Left cardiac atrium (tissue), 4 donors: ENCODE data around the gene ELOVL2. TPM values are rescaled to one million over a fixed set of nuclear protein-coding genes. Genes with fewer than 3 reads are reported as not detected.
A peak's percentile ranks its signal among the peaks of the same experiment; 100 is the strongest.

Experiments
- ATAC-seq, 2 donors: fragments of 200-7000 bp; cut with Tn5 transposase; one replicate each; pipeline ENCODE4 v1.9.1; 2020; ENCODE audit warnings: mild to moderate bottlenecking in 2 of 2, moderate library complexity in 2 of 2
- DNase-seq: peaks from one replicate; pipeline ENCODE4 v3.0.0-alpha.2; 2020
- intact Hi-C, 2 donors: fragments of 100-400 bp; cut with DNase I; formaldehyde crosslinking; loops; one replicate each; pipeline versions ENCODE4 v1.14.1 to v1.15.1; 2022 to 2023
- total RNA-seq, 2 donors: library from RNA; stranded (reverse); fragmentation: NEBNext Ultra II Directional; extraction: Animal tissue kit (Norgen Biotek cat#: 25700); gene quantifications; one replicate each; pipeline ENCODE4 v1.2.1, GENCODE V29; 2021
- donor health status: DM: no; HTN: yes; CAD: no.
- donor health status: DM: no; HTN: yes; CAD: no; lungs with severe emphysema.
- donor health status: DM: yes; HTN: yes; CAD: no.
- donor health status: Dilated cardiomyopathy.

Gene ELOVL2
- total RNA-seq, 2 donors from 2014 or later = 1.2 to 2.3 TPM

DNA sequence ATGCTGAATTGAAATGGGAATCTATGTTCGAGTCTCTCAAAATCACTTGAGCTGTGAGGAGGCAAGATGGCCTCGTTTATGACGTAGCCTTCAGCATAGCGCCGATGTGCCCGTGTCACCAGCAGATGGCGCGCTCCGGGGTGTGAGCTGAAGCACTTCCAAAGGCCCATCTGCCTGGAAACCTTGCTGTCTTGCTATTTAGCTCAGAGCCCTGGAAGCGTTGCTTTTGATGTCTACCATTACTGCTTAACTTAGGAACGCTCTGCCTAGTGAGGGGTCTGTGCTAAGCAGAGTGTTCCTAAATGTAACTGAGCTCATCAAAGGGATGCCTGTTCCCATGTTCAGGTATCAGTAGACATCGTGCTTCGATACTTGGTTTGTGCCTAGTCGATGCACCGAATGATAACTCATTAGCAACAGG lies 89.5 kb downstream of the ELOVL2 start:
- peak; percentile 53 to 72 for ATAC-seq
- intact Hi-C loops = loop anchor here in 1 of 2 donors (5.0 kb wide), 1 partner anchor 113 kb away; no protein-coding TSS in a partner anchor
- peak; percentile 73 for DNase-seq

DNA sequence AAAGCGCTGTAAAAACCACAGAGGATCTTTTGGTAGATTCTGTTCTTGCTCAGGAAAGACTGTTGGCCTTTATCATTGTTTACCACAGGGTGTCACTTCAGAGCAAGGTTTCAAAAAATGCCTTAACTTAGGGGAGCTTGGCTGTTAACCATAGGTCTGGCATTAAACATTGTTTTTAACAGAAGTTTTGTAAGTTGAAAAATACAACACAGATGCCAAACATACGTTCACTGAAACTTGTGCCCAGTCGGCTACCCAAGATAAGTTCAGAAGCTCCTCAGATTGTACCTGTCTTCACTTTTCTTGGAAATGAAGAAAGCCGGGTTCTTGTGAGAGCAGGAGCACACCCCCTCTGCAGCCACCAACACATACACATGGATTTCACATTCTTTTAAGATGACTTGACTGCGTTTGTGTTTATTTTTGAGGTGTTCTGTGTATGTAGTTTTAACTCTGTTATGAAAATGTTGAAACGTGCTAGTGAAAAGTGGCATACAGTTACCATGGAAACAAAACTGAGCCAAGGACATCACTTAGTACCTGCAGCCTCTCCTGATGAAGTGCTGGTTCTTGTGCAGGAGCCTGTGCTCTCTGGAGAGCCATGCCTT lies 92.3 kb downstream of the ELOVL2 start:
- ATAC-seq = peak in 1 of 2 donors; percentile 74
- intact Hi-C loops = loop anchor here (2.0 to 5.0 kb wide), 2 partner anchors 116 to 117 kb away; no protein-coding TSS in a partner anchor
- no peak for DNase-seq

DNA sequence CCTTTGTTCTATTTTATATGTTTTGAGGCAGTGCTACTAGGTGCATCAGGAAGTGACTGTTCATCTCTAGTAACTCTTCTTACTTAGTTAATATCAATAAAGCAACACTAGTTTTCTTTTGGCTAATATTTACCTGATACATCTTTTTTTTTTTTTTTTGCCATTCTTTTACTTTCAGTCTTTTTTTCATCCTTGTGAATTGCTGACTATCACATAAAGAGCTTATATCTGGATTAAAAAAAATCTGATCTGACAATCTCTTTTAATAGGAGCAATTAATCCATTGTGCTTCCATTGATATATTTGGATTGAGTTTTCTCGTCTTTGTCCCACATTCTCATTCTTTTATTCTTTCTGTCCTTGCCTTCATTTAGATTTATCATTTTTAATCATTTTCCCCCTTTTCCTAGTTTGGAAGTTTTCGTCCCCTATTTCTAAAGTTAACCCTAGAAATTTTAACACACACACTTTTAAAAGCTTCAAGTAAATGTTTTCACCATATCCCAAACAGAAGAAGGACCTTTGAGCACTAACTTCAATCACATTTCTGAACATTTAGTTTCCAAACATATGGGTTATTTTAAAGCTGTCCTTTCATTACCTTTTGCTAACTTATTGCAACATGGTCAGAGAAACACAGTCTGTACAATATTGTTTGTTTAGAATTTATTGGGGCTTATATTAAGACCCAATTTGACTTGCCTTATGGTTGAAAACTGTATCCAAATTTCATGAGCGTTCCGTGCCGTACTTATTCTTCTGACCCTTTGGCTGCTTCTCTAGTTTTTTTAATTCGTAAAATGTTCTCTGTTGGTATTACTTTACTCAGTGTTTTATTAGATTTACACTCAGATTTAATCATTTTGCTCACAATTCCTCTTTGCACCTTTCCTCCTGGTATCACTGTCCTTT lies 94.3 kb downstream of the ELOVL2 start:
- intact Hi-C loops = loop anchor here in 1 of 2 donors (5.0 kb wide), 1 partner anchor 117 kb away; no protein-coding TSS in a partner anchor
- DNase-seq = no peak
- ATAC-seq = no peak

DNA sequence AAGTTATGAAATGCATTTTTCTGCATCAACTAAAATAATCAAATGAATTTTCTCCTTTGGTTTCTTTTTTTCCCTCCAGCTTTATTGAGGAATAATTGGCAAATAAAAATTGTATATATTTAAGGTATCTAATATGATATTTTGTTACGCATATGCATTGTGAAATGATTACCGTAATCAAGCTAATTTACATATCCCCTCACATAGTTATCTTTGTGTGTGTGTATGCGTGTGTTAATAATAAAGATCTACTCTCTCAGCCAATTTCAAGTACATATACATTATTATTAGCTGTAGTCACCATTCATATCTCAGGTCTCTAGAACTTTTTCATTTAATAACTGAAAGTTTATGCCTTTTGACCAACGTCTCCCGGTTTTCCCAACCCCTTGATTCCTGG lies 96.1 kb downstream of the ELOVL2 start:
- intact Hi-C loops = no loop called here
- DNase-seq = no peak
- no peak for ATAC-seq

DNA sequence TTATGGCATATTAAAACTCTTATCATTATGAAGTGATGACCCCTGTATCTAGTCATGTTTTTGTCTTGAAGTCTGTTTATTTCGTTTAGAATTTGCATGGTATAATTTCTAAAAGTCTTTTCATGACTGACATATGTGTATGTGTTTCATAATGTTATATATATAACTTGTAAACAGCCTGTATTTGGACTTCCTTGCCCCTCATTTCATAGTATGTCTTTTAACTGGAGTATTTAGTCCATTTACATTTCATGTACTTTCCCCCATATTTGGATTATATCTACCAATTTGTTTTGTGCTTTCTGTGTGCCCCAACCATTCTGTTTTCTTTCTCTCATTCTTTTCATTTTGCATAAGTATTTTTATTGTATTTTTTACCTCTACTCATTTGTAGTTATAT lies 98.3 kb downstream of the ELOVL2 start:
- DNase-seq = no peak
- no peak for ATAC-seq
- intact Hi-C loops = no loop called here

DNA sequence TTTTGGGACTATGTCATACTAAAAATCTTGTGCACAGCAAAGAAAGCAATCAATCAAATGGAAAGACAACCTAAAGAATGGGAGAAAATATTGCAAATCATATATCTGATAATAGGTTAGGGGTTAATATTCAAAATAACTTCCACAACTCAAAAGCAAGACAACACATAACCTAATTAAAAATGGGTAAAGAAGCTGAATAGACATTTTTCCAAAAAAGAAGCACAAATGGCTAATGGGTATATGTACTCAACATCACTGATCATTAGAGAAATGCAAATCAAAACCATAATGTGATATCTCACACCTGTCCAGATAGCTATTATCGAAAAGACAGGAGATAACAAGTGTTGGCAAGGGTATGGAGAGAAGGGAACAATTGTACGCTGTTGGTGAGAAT lies 104.3 kb downstream of the ELOVL2 start:
- no peak for ATAC-seq
- DNase-seq = no peak
- intact Hi-C loops = no loop called here

DNA sequence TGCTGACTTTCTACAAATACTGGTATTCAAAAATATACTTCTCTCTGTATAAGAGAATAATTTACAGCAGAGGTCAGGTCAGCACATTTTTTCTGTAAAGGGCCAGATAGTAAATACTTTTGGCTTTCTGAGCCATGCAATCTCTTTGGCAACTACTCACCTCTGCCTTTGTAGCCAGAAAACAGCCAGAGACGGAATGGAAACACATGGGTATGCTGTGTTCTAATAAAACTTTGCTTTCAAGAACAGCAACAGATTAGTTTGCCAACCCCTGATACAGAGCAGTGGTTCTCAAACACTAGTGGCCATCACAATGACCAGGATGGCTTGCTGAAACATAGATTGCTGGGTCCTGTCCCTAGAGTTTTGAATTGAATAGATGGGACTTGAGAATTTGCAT lies 111.0 kb downstream of the ELOVL2 start:
- no peak for ATAC-seq
- no peak for DNase-seq
- intact Hi-C loops = no loop called here

Other genes starting within 250 kb of the ELOVL2 start
- gene MAK, start 205.8 kb downstream of the ELOVL2 start, total RNA-seq = under 1 TPM; 0.08 to 0.38 TPM
- not detected for gene GCM2, start 162.3 kb downstream of the ELOVL2 start, total RNA-seq
- gene SYCP2L, start 157.3 kb downstream of the ELOVL2 start, total RNA-seq = under 1 TPM; 0.59 to 0.73 TPM
- 10 to 100 TPM; 10.9 to 11.3 TPM for gene SMIM13, start 49.5 kb upstream of the ELOVL2 start, total RNA-seq
- under 1 TPM in 1 of 2 donors, not detected in 1; 0.09 TPM for gene ERVFRD-1, start 67.4 kb upstream of the ELOVL2 start, total RNA-seq
- 10 to 100 TPM; 34.0 to 42.9 TPM for gene NEDD9, start 188.4 kb upstream of the ELOVL2 start, total RNA-seq